Cortex of kidney (tissue), 1 donor: ENCODE data around the gene ACBD4.

ENCODE experiments used
- DNase-seq: peaks from one replicate; lab custom pipeline; 2025; lab: John Stamatoyannopoulos, UW

Gene ACBD4

GRCh38 chr17:45155483-45155882 is 20.0 kb downstream of the ACBD4 start:
- no peak for DNase-seq

- DNase-seq, result no peak
Measured at GRCh38 chr17:45156242-45156641, 20.8 kb downstream of the ACBD4 start.

GRCh38 chr17:45160447-45161287 is 25.2 kb downstream of the ACBD4 start:
- DNase-seq, result no peak

GRCh38 chr17:45161288-45162024 is 26.0 kb downstream of the ACBD4 start, which contains the start of gene HEXIM2:
Gene HEXIM2 (plus strand): TSS chr17:45161875. CDS start chr17:45162794, 919 bp downstream.
- no peak for DNase-seq

GRCh38 chr17:45162025-45162687 is 26.7 kb downstream of the ACBD4 start:
- no peak for DNase-seq

- DNase-seq, result no peak
Measured at GRCh38 chr17:45164734-45165269, 29.3 kb downstream of the ACBD4 start.

GRCh38 chr17:45168991-45169752 is 33.7 kb downstream of the ACBD4 start:
- no peak for DNase-seq

- no peak for DNase-seq
Measured at GRCh38 chr17:45170280-45170930, 34.9 kb downstream of the ACBD4 start.

GRCh38 chr17:45170931-45171337 is 35.4 kb downstream of the ACBD4 start:
- DNase-seq, result no peak

- no peak for DNase-seq
Measured at GRCh38 chr17:45171338-45172231, 36.1 kb downstream of the ACBD4 start.

- no peak for DNase-seq
Measured at GRCh38 chr17:45172232-45172540, 36.7 kb downstream of the ACBD4 start.

GRCh38 chr17:45172541-45173286 is 37.2 kb downstream of the ACBD4 start:
- no peak for DNase-seq

- DNase-seq, result no peak
Measured at GRCh38 chr17:45175759-45176115, 40.2 kb downstream of the ACBD4 start.

- no peak for DNase-seq
Measured at GRCh38 chr17:45177563-45177962, 42.1 kb downstream of the ACBD4 start.

- DNase-seq, result no peak
Measured at GRCh38 chr17:45184144-45184543, 48.7 kb downstream of the ACBD4 start.

GRCh38 chr17:45186801-45187354 is 51.4 kb downstream of the ACBD4 start:
- DNase-seq, result no peak

GRCh38 chr17:45189009-45189408 is 53.5 kb downstream of the ACBD4 start:
- no peak for DNase-seq

- no peak for DNase-seq
Measured at GRCh38 chr17:45190503-45191255, 55.2 kb downstream of the ACBD4 start.
